ENCODE data around the gene CASZ1. TPM values are rescaled to one million over a fixed set of nuclear protein-coding genes. Genes with fewer than 3 reads are reported as not detected.

The CASZ1 gene
- total RNA-seq, 4 donors from 2014 or later, result 140 to 210 (median 169) TPM

DNA sequence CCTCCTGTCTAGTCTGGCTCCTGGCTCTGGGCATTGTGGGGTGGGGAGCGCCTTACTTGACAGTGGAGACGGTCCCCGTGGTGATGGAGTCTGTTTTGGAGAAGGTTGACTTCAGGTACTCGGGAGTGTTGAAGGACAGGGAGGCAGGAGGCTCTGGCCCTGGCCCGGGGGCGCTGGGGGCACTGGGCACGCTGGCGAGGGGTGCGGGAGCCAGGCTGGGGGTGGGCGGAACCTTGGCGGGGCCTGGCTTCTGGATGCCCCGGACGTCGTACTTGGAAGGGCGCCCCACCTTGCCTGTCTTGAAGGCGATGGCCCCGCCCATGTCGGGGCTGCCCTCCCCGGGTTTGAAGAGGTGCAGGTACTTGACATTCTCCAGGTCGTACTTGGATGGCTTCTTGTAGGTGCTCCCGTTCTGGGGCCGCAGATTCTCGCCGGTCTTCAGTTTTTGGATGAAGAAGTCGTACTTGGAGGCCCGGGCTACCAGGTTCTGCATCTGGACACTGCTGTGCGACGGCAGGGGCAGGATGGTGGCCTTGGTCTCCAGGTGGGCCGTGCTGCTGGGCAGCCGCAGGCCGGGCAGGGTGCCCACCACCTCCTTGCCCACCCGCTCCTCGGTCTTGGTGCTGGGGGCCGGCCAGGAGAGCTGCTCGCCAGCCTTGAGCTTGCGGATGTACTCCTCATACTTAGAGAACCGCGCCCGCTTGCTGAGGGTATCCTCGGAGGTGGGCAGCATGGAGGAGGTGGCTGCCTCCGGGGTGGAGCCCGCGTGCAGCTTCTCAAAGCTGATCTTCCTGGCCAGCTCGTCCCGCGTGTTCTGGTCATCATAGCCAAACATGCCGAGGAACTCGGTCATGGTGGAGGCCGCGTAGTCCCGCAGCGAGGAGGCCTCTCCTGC, 136.6 kb downstream of the CASZ1 start:
- intact Hi-C loops (cut with DNase I; ENCODE audit: low total_unique reads), result loop anchor here (10.0 kb wide), 1 partner anchor 205 kb away; no protein-coding TSS in a partner anchor
- WGBS, 2 donors, result 86 to 89% methylated on average over 40 to 52 of the region's 52 CpGs
- no peak for DNase-seq (ENCODE audit: low spot score in 2 of 2)
- no peak for TF ChIP-seq POLR2A (IDR thresholded peaks at IDR 0.05)
- TF ChIP-seq, protein P1, sequence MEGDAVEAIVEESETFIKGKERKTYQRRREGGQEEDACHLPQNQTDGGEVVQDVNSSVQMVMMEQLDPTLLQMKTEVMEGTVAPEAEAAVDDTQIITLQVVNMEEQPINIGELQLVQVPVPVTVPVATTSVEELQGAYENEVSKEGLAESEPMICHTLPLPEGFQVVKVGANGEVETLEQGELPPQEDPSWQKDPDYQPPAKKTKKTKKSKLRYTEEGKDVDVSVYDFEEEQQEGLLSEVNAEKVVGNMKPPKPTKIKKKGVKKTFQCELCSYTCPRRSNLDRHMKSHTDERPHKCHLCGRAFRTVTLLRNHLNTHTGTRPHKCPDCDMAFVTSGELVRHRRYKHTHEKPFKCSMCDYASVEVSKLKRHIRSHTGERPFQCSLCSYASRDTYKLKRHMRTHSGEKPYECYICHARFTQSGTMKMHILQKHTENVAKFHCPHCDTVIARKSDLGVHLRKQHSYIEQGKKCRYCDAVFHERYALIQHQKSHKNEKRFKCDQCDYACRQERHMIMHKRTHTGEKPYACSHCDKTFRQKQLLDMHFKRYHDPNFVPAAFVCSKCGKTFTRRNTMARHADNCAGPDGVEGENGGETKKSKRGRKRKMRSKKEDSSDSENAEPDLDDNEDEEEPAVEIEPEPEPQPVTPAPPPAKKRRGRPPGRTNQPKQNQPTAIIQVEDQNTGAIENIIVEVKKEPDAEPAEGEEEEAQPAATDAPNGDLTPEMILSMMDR (IDR thresholded peaks at IDR 0.05), result no peak
- H3K4me3 ChIP-seq (ENCODE audit: low read depth, poor library complexity, severe bottlenecking), result no peak overlapping the region

DNA sequence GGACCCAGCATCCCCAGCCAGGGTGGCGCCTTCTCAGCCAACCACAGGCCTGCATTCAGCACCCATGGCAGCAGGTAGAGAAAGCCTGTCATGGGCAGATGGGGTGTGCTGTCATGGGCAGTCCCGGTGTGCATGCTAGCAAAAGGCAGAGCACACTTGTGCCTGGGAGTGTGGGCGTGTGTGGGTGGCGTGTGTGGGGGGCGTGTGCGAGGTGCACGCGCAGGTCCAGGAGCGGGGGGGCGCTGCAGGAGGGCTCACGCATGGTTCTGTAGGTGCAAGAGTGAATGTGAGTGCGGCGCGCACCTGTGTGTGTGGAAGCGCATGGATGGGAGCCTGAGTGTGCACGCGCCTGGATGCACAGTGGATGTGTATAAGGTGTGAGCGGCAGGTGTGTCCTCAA, 137.2 kb downstream of the CASZ1 start:
- no peak for DNase-seq (ENCODE audit: low spot score in 2 of 2)
- no peak overlapping the region for H3K4me3 ChIP-seq (ENCODE audit: low read depth, poor library complexity, severe bottlenecking)
- TF ChIP-seq, protein P1 (IDR thresholded peaks at IDR 0.05), result no peak
- no peak for TF ChIP-seq POLR2A (IDR thresholded peaks at IDR 0.05)
- intact Hi-C loops (cut with DNase I; ENCODE audit: low total_unique reads), result no loop called here
- WGBS, 2 donors, result 90 to 95% methylated on average over 17 to 18 of the region's 18 CpGs

DNA sequence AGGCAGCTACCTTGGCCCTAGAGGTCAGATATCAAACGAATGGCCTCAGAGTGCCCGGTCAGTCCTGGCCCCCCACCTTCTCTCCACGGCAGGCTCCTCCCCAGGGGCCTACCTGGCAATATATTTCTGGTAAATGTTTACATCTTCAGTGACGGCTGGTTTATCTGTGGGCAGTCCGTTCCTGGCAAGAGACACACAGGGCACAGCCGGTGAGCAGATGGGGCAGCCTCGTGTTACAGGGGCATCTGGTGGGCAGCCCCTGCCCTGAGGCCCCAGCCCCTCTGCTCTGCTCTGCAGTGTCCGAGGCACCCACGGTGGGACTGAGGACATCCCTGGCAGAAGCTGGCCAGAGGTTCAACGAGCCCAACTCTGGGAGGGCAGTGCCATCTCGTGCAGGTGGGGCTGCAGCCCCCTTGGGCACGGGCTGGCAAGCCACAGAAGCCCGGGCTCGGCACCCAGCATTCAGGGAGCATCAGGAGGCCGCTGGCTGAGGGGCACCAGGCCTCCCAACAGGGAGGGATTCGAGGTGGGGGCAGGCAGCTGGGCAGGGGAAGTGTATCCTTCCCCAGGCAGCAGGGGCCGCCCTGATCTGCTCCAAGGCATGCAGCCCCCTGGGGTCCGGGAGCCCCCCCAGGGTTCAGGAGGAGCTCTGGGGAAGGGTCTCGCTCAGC, 137.9 kb downstream of the CASZ1 start:
- no peak overlapping the region for H3K4me3 ChIP-seq (ENCODE audit: low read depth, poor library complexity, severe bottlenecking)
- TF ChIP-seq, protein P1 (IDR thresholded peaks at IDR 0.05), result no peak
- no peak for TF ChIP-seq POLR2A (IDR thresholded peaks at IDR 0.05)
- no peak for DNase-seq (ENCODE audit: low spot score in 2 of 2)
- 79 to 85% methylated on average over 8 to 14 of the region's 19 CpGs for WGBS, 2 donors
- intact Hi-C loops (cut with DNase I; ENCODE audit: low total_unique reads), result no loop called here

DNA sequence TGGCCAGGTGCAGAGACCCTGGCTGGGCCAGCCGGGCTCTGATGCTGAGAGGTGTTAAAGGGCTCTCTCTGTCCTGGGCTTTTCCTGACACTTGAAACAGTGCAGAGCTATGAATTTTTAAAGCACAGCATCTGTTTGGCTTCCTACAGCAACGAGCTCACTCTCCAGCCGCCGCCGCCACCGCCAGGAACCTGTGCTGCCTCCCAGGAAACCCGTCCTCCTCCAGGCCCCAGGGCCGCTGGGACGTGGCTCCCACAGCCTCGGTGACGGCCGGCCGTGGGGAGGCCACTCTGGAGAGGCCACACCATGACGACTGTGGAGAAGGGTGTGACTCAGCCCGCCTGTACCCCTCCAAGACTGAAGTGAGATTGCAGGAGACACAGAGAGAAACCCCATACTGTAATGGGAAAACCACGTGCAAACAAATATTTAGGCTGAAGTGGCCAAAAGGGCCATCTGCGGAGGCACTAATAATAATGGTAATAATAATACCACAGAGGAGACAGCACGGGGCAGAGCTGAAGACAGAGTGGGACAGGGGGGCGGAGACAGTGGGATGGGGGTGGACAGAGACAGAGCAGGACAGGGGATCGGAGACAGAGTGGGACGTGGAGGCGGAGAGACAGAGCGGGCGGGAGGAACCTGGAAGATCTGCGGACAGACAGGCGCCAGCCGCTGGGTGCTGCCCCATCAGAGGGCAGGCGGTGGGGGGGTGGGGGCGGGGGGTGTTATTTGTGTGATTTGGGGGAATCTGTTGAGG, 139.2 kb downstream of the CASZ1 start:
- H3K4me3 ChIP-seq (ENCODE audit: low read depth, poor library complexity, severe bottlenecking), result no peak overlapping the region
- 72 to 75% methylated on average over 22 to 29 of the region's 29 CpGs for WGBS, 2 donors
- no peak for TF ChIP-seq POLR2A (IDR thresholded peaks at IDR 0.05)
- TF ChIP-seq, protein P1 (IDR thresholded peaks at IDR 0.05), result no peak
- intact Hi-C loops (cut with DNase I; ENCODE audit: low total_unique reads), result no loop called here
- no peak for DNase-seq (ENCODE audit: low spot score in 2 of 2)

DNA sequence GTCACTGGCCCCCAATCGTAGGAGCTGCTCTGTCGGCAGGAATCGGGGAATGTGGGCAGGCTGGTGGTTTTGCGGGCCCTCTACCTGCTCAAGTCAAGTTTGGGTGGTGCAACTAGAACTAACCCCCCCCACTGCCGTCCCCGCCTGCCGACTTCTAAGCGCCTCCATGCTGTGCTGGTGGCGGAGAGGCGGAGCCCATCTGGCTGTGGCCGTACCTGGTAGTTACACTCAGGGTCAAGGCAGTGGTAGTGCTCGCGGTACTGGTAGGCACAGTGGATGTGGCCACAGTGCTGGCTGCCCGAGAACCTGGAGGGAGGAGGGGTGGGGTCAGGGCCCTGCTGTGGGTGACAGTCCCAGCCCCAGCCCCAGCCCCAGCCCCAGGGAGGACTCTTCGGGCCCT, 140.0 kb downstream of the CASZ1 start:
- intact Hi-C loops (cut with DNase I; ENCODE audit: low total_unique reads), result no loop called here
- DNase-seq (ENCODE audit: low spot score in 2 of 2), result no peak
- TF ChIP-seq POLR2A (IDR thresholded peaks at IDR 0.05), result no peak
- TF ChIP-seq, protein P1 (IDR thresholded peaks at IDR 0.05), result no peak
- WGBS, 2 donors, result 75 to 82% methylated on average over 2 to 13 of the region's 15 CpGs
- H3K4me3 ChIP-seq (ENCODE audit: low read depth, poor library complexity, severe bottlenecking), result no peak overlapping the region

Data from lower leg skin (tissue), 4 donors.